Muscle layer of duodenum (tissue), 2 donors: ENCODE results near the gene PKP1.

Experiments used
- H3K27ac ChIP-seq: one replicate; pipeline ENCODE4 v1.7.0; 2013; ENCODE audit warnings: mild to moderate bottlenecking, low read length
- H3K27me3 ChIP-seq: one replicate; pipeline ENCODE4 v1.7.0; 2013; ENCODE audit warnings: low read depth, mild to moderate bottlenecking, control low read depth, low read length
- H3K36me3 ChIP-seq, 2 donors: one replicate each; pipeline ENCODE4 v1.7.0; 2013; ENCODE audit warnings: low read length in 2 of 2, control low read depth in 1 of 2, mild to moderate bottlenecking in 1 of 2; ENCODE audit not compliant: insufficient read depth in 2 of 2, control insufficient read depth in 1 of 2
- H3K4me1 ChIP-seq, 2 donors: one replicate each; pipeline ENCODE4 v1.7.0; 2013; ENCODE audit warnings: low read length in 2 of 2, mild to moderate bottlenecking in 2 of 2, control low read depth in 1 of 2, moderate library complexity in 1 of 2; ENCODE audit not compliant: insufficient read depth in 2 of 2, control insufficient read depth in 1 of 2
- H3K4me3 ChIP-seq, 2 donors: one replicate each; pipeline ENCODE4 v1.7.0; 2013; ENCODE audit warnings: low read length in 2 of 2, low read depth in 1 of 2, mild to moderate bottlenecking in 1 of 2
- H3K9me3 ChIP-seq, 2 donors: one replicate each; pipeline ENCODE4 v1.7.0; 2013; ENCODE audit warnings: low read length in 2 of 2, control low read depth in 1 of 2, mild to moderate bottlenecking in 1 of 2; ENCODE audit not compliant: control insufficient read depth in 1 of 2
- donor health status: healthy.

Gene PKP1

DNA sequence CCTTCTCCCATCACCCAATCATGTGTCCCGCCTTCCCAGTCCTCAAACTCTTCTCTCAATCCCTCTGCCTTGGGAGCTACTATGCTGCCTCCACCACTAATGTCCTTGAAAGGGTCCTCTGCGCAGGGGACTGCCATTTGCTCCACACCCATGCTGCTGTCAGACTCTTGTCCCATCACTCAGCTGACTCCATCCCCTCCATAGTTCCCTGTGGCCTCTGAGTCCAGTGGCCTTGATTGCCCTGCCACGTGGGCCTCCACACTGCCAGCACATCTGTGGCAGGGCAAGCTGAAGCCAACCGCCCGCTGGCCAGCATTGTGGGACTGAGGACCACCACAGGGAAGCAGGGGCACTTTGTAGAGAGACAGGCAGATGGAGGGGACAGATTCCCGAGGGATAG, 95.5 kb downstream of the PKP1 start:
- Histone ChIP-seq H3K36me3 (peaks cover 0 to under 1% of the 10 kb centered on the region in 2 donors), H3K27ac (no peak overlapping the region), H3K4me1 (no peaks in the 10 kb centered on the region), H3K9me3 (no peaks in the 10 kb centered on the region), H3K4me3 (no peak overlapping the region), H3K27me3 (peaks cover 3% of the 10 kb centered on the region)

DNA sequence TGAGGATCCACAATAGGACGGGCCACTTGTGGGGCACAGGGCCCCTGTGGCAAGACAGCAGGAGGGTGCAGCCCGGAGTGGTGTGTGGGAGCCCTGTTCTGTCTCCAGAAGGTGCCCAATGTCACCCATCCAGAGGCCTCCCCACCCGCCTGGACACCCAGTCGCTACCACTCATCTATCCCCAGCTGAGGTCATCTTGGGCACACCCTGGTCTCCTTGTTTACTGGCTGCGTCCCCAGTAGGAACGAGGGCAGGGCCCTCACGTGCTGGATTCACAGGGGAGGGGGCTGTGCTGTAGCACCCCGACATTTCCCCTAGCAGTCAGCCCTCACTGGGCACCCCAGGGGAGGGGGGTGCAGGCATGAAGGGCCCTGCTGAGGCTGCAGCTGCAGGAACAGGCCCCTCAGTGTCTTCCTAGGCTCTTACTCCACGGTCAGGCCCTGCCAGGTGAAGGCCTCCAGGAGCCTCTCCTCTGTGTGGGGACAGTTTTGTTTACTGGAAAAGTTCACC, 96.5 kb downstream of the PKP1 start:
- Histone ChIP-seq H3K4me1 (no peaks in the 10 kb centered on the region), H3K9me3 (no peaks in the 10 kb centered on the region), H3K27me3 (peaks cover 3% of the 10 kb centered on the region), H3K4me3 (no peak overlapping the region), H3K36me3 (peaks cover 0 to 4% of the 10 kb centered on the region in 2 donors), H3K27ac (no peak overlapping the region)

DNA sequence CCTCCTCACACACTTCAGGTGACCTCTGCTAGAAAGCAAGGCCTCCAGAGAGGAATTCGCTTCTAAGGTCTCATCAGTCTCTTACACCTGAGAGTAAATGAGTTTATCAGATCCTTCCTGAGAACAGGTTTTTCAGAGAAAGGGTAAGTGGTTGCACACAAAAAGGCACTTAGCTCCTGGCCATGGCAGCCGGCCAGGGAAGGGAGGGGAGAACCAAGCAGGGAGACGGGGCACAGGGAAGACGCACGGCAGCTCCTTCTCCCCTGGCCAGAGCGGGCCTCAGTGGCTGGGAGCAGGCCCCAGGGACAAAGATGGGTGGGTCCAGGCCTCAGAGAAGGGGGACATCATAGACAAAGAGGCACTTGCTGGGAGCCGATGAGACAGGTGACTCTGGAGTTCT, 97.8 kb downstream of the PKP1 start:
- no peaks in the 10 kb centered on the region for H3K9me3 ChIP-seq
- H3K27me3 ChIP-seq: no peaks in the 10 kb centered on the region
- no peak overlapping the region for H3K4me3 ChIP-seq
- H3K36me3 ChIP-seq: peaks cover 0 to 4% of the 10 kb centered on the region in 2 donors
- H3K4me1 ChIP-seq: no peaks in the 10 kb centered on the region
- H3K27ac ChIP-seq: no peak overlapping the region
